Hematopoietic multipotent progenitor cell treated with erythropoietin and hydrocortisone succinate and interleukin-3 and kit ligand, for 15 days (in vitro differentiated cells): Measurements from ENCODE around the gene SLC18B1.
A peak's percentile ranks its signal among the peaks of the same experiment; 100 is the strongest.

Experiments used
- DNase-seq: peaks from one replicate; pipeline ENCODE4 v3.0.0-alpha.2; 2015; ENCODE audit warnings: low spot score

SLC18B1 gene

DNA sequence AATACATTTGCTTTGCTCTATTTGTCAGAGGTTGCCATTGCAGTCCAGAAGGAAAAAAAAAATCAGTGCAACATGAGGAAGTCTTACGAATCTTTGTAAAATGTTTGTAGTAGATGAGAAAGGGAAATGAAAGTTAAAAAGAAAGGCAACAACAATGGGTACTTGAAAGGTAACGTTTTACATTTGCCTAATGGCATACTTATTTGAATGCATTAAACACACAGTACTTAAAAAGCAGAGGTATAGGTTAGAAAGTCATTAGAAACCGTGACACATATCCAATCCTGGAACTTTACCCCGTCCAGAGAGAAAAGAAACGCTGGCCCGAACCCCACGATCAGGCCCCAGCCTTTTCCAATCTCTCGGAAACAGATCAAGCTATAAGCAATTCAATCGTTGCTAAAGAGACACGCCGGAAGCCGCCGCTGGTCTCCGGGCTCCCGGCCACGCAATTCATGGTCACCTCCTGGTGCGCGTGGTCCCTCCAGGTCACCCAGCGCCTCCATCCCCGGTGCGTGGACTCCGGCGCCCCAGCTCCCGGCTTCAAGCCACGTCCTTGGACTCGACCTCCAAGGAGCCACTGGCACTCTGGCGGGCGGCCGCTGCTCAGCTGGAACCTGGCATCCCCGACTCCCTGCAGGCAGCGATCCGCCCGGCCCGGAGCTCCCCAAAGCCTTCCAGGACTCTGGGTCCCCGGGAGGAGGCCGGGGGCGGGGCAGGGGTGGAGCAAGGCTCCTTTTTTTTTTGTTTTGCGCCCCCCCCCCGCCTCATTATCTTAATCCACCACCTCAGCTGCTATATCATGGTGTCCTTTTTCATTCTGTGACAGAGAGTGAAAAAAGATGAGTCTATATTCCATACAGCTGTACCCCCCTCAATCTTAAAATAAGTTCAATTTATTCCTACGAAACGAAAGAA is at the start of gene SLC18B1:
SLC18B1 (minus strand) TSS at position 687 of the 918 bp plus-strand sequence; CDS start at position 506, 181 bp downstream.
- peak; percentile 59 for DNase-seq

DNA sequence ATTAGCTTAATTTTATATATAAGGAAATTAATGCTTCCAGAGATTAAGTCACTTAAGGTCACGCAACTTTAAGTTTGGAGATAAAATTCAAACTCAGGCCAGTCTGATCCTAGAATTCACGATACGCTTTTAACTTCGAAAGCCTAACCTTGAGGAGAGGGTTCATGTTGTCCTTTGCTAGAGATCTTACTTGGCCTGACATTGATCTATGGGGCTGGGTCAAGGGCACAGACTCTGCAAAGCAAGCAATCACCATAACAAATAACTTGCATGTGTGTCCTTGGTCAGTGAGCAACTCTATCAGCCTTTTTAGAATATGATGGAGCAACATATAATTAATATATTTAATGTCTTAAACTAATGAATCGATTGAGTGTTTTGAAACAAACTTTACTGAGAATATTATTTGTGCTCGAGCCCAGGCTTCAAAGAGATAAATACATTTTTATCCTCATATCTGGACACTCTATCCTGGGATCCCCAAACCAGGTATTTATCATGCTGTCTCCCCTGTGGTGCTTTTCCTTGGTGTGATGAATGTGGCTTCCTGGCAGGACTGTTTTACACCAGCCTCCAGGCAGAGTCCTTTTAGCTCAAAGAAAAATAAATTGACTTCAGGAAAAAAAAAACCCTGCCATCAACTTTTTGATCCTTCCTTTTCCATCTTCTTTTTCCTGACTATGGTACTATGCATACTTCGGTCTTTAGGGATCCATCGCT is 45.0 kb upstream of the SLC18B1 start:
- DNase-seq, result no peak

DNA sequence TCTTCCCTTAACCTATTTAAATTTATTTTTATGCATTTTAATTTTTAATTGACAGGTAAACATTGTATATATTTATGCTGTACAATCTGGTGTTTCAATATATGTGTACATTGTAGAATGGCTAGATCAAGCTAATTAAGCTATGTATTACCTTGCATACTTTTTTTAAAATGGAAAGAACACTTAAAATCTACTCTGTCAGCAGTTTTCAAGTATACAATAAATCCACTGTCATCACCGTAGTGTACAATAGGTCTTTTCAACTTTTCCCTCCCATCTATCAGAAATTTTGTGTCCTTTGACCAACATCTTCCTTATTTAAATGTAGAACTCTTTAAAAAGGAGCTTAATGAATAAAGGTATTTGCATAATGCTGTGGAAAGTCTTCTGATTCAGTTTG is 43.5 kb upstream of the SLC18B1 start:
- no peak for DNase-seq

DNA sequence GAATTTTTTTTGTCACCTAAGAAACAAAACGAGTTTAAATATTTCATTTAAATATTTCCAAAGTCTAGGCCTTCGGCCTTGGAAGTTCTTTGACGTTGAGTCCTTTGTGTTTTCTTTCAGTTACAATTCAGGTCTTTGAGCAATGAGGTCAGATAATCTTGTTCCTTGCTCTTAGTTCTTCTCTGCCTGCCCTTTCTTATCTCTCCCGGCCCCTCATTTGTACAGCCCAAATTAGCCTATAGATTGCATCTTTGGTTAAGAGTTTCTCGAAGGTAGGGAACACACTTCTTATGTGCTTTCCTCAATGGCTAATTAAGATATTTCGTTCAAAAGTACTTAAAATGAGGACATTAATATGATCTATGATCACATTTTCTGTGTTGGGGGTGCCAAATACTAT is 34.5 kb upstream of the SLC18B1 start:
- no peak for DNase-seq

DNA sequence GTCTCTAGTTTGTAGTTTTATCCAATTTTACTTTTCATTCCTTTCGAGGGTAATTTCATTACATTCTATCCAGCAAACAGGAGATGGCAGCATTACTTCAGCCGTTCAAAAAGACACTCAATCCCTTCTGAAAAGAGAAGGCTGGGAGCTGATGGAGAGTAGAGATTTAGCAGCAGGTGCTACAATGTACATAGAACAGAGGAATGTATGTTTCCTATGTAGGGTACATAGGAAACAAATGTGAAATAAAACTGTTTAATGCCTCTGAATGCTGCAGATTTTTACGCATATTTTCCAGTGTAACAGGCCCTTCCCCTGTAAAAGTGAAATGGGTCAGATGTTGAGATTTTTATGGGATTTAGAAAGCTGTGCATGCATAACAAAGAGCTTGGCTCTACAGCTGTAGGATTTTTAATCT is 31.9 kb upstream of the SLC18B1 start:
- no peak for DNase-seq

DNA sequence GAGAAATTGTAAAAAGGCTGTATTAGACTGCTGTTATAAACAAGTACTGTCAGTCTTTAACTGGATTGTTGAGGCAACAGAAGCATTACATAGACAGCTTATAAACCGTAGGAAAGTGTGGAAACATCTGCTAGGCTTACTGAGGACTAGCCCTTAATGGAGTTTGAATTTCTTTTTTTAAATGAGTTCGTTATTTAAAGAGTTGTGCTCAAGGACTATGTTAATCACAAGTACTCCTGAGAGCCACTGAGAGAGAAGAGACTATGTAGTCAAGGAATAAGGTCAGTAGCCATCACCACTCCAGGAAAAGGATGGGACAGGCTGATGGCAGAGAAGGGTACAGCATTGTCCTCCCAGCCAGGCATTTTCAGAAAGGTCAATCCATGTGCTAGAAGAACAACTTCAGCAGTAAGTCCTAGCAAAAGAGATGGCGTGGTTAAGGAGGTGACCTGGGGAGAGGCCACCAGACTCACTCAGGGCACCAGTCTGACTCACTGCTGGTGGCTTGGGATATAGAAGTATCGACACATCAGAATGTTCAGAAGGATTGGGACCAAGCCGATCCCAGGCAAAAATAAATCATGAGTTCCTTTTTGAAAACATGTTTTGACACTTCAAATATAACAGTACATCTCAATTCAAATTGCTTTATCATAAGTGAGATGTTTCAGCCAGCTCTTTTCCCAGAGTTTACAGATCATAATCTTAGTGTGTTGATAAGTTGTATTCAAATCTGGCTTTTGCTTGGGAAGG is 22.4 kb upstream of the SLC18B1 start:
- no peak for DNase-seq

DNA sequence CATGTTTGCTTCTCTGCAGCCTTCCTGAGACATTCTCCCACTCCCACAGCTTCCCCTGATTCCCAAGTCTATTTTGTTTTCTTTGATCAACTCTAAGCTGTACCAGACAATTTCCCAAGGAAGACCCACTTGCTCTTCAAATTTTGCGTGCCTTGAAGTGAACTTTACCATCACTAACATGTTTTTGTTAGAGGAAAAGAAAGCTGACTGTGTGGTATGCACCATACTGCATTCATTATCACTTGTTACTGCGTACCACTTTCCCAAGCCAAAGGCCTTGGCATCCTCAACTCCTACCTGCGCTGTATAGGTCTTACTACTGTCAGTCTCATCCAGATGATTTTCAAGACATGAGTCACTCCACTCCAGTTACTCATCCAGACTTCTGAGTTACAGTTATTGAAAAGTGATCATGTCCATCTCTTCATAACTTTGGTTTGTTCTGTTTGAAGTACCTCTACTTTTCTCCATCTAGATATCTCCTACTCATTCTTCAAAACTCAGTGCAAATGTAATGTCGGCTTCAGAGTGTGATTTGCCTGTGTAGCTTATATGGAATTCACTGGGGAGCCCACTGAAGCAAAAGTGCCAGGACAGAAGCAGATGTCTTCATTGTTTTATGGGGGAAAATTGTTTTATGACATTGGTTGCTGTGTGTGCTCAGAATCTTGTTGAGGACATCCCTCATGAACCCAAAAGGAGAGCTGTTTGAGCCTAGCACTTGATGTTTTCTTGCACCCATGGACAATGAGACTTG is 21.1 kb upstream of the SLC18B1 start:
- DNase-seq, result no peak

DNA sequence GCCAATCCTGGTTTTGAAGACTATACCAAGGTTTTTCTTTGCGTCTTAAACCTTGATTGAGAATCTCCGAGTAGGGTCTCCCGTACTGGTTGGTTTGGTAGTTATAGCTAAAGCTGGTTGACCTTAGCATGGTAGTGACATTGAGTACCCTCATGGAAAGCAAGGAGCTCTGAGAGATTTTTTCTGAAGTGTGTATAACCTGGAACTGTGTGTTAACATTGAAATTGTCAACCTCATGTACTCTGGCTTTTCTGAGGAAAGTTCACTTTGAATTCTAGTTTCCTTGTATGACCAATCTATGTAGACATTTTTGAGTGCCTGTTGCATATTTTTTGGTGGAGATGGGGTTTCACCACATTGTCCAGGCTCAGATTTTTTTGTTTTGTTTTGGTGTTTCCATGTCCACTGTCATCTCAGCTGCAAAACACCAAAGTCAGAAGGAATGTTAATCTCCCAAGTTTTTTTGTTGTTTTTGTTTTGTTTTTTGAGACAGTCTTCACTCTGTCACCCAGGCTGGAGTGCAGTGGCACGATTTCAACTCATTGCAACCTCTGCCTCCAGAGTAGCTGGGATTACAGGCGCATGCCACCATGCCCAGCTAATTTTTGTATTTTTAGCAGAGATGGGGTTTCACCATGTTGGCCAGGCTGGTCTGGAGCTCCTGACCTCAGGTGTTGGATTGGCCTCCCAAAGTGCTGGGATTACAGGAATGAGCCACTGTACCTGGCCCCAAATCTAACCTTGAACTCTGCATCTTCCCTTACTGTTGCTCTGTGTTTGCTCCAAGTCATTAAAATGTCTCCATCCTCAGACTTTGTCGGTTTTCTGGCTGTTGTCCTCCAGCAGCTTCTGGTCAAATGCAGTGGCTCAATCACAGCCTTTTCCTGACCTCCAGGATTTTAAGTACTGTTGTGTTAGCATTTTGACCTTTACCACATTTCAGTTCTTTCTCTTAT is 20.2 kb upstream of the SLC18B1 start:
- no peak for DNase-seq

DNA sequence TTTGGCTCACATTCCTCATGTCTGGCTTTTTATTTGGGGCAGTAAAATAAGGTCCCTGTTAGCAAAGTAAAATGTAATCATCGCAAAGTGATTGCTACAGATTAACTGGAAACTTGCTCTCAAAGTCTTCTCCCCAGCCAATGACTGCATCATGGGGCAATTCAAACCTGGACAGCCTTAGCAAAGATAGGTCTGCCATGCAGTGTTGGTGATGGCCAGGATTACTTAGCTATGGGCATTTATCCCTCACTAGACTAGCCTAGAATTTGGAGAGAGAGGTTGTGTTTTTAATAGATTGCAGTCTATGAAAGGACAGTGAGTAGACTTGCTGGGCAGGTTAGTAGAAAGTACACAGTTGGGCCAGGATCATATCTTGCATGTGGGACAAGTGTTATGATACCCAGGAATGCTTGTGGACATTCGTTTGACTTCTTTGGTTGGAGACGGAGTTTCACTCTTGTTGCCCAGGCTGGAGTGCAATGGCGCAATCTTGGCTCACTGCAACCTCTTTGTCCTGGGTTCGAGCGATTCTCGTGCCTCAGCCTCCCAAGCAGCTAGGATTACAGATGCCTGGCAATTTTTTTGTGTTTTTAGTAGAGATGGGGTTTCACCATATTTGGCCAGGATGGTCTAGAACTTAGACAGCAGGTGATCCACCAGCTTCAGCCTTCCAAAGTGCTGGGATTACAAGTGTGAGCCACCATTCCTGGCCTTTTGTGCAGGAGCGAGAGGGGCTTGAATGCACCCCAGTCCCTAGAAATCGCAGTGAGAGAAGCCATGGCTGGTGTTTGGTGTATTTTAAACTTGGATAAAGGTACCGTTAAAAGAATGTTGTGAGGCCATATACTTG is 19.3 kb upstream of the SLC18B1 start:
- no peak for DNase-seq

DNA sequence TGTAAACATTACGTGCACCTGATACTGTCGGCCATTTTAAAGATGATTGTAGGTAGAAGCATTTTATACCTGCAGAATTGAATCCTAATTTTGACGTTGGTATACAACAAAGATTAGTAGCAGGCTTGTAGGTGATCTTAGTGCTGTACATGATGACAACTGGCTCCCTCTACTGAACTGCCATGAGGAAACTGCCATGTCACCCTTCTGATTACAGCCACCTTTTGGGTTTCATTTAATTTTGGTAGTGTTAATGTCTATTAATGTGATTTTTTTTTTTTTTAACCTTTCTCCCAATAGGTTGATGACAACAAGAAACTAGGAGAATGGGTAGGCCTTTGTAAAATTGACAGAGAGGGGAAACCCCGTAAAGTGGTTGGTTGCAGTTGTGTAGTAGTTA is 18.2 kb upstream of the SLC18B1 start:
- peak; percentile 47 for DNase-seq

DNA sequence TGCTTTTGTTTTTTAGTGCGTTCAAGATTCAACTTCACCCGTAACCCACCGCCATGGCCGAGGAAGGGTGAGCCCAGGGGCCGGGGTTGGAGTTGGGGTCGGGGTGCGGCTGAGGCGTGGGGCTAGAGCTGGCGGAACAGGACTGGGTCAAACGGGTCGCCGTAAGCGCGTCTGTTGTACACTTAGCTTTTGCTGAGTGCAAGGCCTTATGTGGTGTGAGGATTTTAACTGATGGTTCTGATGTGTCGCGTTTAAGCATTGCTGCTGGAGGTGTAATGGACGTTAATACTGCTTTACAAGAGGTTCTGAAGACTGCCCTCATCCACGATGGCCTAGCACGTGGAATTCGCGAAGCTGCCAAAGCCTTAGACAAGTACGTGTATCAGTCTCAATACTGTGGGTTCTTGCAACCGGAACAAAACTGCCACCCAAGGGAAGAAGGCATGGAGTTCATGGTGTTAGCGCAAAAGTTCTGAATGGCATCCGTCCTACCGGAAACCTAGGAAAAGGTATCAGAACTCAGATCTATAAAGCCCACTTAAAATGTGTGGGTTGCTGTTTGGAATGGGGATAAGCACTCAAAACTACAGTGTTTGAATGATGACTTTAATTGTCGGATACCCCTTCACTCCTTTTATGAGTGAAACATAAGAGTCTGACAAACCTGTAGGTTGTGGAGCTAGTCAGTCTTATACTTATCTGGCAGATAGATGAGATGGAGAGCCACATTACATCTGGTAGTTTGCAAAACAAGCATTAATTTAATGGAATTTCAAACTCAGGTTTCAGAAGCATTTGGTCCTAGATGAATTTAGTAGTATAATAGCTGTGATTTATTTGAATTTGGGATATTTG is 16.5 kb upstream of the SLC18B1 start:
- DNase-seq, result peak; percentile 28

DNA sequence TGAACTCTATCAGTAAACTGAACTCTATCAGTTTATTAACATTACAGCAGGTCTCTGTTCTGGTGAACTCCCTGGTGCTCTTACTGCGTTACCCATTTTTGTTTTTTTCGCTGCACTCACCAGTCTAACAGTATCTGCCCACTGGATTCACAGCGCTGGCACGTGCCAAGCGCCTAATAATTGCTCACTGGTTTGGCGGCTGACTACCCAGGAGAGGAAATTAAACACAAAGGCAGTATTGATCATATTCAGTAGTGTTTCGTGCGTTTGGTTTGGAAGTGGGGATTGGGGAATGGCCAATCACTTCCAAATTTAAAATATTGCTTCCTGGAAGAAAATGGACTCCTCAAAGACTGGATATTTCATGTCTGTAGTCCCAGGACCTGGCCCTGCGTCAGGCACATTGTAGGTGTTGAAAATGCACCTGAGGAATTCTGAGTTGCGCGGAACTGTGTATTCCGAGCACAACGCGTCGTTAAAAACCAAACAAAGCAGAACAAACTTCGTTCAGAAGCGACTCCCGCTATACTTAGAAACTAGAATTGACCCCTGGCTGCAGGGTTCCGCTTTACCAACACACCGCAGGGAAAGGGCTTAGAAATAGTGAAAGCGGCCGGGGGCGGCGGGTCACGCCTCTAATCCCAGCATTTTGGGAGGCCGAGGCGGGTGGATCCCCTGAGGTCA is 14.9 kb upstream of the SLC18B1 start:
- DNase-seq, result peak; percentile 72

DNA sequence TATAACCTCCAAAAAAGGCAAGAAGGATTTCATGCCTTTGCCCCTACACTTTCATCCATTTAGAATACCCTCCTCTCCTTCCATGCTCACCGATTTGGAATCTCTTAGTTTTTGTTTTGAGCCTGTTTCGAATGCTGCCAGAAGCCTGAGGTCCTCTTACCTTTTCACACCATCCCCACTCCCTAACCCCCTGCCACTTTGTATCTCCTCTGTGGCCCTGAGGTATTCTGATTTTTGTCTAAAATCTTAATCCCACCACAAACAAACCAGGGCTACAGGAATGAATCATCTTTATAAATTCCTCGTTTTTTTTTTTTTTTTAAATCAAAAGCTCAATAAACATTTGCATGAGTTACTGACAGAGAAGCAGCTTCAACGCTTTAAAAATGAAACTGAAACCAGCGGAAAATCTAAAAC is 14.3 kb upstream of the SLC18B1 start:
- no peak for DNase-seq

DNA sequence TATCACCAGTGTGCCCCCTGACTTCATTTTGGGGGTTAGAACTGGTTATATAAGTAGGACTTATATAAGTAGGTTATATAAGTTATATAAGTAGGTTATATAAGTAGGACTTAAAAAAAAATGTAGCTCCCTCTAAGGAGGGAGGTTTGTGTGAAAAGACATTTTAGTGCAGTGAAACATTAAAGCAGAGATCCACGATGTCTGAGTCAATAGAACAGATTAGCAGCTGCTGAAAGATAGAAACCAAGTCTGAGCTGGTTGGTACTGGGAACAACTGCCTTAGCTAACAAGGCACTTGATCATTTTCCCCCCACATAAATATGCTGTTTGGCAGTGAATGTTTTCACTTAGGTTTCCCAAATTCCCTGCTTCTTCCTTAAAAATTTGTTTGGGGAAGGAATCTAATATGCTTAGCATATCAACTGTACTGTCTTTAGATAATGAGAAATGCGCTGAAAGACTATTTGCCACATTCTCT is 13.9 kb upstream of the SLC18B1 start:
- peak; percentile 52 for DNase-seq

DNA sequence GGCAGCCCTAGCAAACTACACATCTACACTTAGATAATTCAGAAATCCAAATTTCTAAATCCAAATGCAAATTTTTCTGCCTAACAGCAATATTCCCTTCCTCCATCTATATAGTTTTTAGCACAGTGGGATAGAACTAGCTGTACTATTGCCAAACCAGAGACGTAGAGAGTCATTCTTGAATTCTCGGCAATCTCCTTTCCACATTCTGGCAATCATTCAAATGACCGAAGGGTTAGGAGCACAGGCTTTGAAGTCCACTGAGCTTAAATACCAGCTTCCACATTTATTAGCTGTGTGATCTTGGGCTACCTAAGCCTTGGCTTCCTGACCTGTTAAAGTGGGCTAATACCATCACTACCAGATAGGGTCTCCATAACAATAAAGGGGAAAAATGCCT is 12.8 kb upstream of the SLC18B1 start:
- DNase-seq, result no peak

DNA sequence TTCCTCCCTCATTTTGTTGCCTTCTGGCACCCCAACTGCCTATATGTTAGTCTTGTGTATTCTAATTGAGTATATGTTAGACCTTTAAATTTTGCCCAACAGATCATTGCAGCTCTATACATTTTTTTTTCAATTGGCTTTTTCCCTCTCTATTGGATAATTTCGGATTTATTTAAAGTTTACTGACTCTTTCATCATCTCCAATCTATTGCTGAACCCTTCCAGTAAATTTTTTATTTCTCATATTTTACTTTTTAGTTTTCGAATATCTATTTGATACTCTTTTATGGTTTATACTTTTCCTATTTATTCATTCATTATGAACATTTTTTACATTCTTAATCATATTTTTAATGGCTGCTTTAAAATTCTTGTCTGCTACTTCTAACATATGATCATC is 7.1 kb upstream of the SLC18B1 start:
- no peak for DNase-seq

DNA sequence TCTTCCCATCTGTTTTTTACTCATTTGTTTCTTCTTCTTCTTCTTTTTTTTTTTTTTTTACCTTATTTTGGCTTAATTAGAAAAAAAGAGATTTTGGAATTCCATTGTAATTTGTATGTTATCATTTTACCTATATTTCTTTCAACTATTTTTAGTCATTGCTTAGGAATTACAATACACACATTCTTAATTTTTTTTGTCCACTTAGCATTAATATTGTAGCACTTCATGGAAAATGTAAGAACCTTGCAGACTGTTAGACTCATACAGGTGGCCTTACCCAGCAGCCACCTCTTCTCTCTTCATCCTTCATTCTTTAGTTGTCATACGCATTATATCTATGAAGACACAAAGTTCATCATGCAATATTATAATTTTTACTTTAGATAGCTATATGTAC is 5.8 kb upstream of the SLC18B1 start:
- DNase-seq, result no peak

DNA sequence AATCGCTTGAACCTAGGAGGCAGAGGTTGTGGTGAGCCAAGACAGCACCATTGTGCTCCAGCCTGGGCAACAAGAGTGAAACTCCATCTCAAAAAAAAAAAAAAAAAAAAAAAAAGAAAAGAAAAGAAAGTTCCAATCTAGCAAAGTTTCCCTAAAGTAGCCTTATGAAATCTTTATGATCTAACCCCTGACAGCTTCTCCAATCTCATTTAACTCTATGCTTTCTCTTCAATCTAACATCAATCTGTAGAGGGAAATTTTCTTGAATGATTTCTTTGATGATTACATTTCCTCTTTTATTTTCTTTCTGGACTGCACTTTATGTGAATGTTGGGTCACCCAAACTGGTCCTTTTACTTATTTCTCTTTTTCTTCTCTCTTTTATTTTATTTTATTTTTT is 2.2 kb upstream of the SLC18B1 start:
- DNase-seq, result no peak
